HG03025 (cell line): Measurements from ENCODE around the gene CTNS.
"Not testable (repeated sequence)": the region's sequence is repeated elsewhere in the genome, so short reads cannot be mapped to it uniquely, and the experiment has no call there.

Experiments used
- ATAC-seq: cut with Tn5 transposase; IDR thresholded peaks from one replicate; pipeline ENCODE4 v1.9.1; 2021; ENCODE audit warnings: mild to moderate bottlenecking, moderate library complexity; ENCODE audit not compliant: unreplicated experiment, low FRiP score

Gene CTNS

GRCh38 chr17:3681565-3681964 is 45.0 kb downstream of the CTNS start:
- ATAC-seq: no peak

- no peak for ATAC-seq
Observed at GRCh38 chr17:3682033-3682432, 45.5 kb downstream of the CTNS start.

- no peak for ATAC-seq
Observed at GRCh38 chr17:3683054-3683511, 46.5 kb downstream of the CTNS start.

GRCh38 chr17:3685174-3685573 is 48.6 kb downstream of the CTNS start:
- ATAC-seq: no peak

- ATAC-seq: no peak
Observed at GRCh38 chr17:3688027-3688553, 51.5 kb downstream of the CTNS start.

- ATAC-seq: no peak
Observed at GRCh38 chr17:3688852-3689261, 52.3 kb downstream of the CTNS start.

DNA sequence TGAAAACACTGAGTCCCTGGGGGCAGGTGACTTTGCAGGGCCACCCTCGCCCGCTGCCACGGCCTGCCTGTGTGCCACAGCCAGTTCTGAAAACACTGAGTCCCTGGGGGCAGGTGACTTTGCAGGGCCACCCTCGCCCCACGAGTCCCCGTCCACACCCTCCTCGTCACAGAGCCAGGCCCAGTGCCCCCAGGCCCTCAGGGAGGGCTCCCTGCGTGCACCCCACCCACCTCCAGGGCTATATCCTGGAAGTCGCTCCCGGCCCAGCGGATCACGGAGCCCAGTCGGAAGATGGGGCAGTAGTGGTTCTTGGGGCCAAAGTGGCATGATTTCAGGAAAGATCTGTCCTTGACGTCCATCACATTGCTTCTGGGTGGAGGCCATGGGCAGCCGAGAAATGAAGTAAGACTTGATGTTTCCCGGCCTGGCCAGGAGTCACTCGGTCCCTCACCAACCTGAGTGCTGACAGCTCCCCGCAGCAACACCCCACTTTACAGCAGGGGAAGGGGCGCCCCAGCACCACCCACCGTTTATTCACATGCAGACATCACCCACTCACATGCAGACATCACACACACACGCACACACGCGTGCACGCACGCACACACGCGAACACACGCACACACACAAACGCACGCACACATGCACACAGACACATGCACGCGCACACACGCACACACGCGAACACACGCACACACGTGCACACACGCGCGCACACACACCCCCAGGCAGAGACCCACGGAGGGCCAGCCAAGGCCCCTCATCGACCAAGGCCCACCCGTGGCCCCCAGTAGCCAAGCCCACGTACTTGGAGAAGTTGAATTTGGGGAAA is 52.9 kb downstream of the CTNS start:
- ATAC-seq: no peak

GRCh38 chr17:3690094-3690715 is 53.6 kb downstream of the CTNS start:
- no peak for ATAC-seq

DNA sequence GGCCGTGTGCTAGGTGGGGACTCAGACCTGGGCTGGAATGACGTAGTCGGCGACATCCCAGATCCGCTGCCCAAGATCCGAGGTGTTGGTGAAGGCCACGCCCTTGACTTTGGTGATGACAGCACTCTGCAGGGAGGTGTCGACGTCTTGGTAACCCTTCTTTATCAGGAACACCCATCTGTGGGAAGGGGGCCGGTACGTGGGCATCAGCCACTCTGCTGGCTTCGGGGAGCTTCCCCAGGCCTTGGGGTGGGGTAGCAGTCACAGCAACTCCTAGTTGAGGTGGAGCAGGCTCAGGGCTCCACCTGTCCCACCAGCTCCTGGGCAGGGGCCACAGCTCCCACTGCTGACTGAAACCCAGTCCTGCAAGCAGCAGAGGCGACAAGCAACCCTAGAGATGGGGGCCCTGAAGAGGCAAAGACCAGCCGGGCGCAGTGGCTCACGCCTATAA is 55.1 kb downstream of the CTNS start:
- ATAC-seq: no peak

GRCh38 chr17:3692346-3692745 is 55.8 kb downstream of the CTNS start:
- no peak for ATAC-seq

DNA sequence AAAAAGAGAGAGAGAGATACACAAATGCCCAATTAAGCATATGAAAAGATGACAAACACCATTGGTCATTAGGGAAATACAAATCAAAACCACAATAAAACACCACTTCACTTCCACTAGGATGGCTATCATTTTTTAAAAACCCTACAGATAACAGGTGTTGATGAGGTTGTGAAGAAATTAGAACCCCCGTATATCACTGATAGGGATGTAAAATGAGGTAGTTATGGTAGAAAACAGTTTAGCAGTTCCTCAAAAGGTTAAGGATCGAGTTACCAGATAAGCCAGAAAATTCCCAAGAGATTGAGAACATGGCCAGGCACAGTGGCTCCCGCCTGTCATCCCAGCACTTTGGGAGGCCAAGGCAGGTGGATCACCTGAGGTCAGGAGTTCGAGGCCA is 56.6 kb downstream of the CTNS start:
- no peak for ATAC-seq

DNA sequence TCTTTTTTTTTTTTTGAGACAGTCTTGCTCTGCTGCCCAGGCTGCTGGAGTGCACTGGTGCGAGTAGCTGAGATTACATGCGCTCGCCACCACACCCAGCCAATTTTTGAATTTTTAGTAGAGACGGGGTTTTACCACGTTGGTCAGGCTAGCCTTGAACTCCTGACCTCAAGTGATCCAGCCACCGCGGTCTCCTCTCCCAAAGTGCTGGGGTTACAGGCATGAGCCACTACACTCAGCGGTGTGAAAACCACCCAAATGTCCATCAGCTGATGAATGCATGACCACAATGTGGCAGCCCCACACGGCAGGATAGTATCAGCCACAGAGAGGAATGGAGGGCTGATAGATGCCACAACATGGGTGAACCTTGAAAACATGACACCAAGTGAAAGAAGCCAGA is 57.3 kb downstream of the CTNS start:
- ATAC-seq: no peak

DNA sequence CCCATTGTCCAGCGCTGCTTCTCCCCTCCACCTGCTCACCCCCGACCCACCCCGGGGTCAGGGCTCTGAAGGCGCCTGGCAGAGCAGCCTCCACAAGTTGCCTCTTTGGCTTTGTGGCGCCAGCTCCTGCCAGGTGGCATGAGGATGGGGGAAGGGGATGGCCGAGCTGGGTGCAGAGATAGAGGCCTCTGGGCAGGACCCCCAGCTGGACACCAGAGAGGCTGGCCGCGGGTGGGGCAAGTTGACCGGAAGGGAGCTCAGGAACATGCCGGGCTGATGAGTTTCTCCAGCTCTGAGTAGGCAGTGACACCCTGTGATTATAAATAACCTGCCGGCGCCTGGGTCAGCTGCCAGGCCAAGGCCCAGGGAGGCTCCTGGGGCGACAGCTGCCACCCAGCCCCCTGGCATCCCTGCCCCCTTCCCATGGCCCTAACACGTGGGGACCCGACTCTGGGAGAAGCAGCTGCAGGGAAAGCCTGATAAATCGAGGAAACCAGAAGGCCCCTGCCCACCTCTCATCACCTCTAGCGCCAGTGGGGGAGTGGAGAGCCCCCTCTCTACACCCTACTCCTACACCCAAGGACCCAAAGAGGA is 58.7 kb downstream of the CTNS start:
- ATAC-seq: no peak

- no peak for ATAC-seq
Observed at GRCh38 chr17:3695723-3696411, 59.3 kb downstream of the CTNS start, which contains the start of gene P2RX5. TSS of gene P2RX5 (minus strand) at chr17:3696155. CDS start at chr17:3696005, 150 bp downstream.

GRCh38 chr17:3697103-3697476 is 60.5 kb downstream of the CTNS start:
- no peak for ATAC-seq

- no peak for ATAC-seq
Observed at GRCh38 chr17:3698139-3698538, 61.6 kb downstream of the CTNS start.

DNA sequence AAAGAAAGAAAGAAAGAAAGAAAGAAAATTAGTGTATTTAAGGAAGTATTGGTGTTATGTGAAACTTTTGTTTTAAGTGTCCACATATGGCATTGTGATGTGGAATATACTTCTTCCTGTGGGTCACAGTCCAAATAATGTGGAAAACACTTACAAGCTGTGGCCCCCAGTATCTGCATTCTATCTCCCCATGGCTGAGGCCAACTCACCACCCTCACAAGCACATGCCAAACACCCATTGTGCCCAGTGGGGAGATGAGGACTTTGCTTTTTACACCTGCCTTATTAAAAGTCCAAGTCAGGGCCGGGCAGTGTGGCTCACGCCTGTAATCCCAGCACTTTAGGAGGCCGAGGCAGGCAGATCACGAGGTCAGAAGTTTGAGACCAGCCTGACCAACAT is 63.4 kb downstream of the CTNS start:
- ATAC-seq: no peak

DNA sequence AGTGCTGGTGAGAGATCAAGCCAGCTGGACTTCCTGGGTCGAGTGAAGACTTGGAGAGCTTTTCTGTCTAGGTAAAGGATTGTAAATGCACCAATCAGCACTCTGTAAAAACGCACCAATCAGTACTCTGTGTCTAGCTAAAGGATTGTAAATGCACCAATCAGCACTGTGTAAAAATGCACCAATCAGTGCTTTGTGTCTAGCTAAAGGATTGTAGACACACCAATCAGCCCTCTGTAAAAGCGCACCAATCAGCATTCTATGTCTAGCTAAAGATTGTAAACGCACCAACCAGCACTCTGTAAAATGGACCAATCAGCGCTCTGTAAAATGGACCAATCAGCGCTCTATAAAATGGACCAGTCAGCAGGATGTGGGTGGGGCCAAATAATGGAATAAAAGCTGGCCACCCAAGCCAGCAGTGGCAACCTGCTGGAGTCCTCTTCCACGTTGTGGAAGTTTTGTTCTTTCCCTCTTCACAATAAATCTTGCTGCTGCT is 65.5 kb downstream of the CTNS start:
- ATAC-seq: not testable (repeated sequence)

DNA sequence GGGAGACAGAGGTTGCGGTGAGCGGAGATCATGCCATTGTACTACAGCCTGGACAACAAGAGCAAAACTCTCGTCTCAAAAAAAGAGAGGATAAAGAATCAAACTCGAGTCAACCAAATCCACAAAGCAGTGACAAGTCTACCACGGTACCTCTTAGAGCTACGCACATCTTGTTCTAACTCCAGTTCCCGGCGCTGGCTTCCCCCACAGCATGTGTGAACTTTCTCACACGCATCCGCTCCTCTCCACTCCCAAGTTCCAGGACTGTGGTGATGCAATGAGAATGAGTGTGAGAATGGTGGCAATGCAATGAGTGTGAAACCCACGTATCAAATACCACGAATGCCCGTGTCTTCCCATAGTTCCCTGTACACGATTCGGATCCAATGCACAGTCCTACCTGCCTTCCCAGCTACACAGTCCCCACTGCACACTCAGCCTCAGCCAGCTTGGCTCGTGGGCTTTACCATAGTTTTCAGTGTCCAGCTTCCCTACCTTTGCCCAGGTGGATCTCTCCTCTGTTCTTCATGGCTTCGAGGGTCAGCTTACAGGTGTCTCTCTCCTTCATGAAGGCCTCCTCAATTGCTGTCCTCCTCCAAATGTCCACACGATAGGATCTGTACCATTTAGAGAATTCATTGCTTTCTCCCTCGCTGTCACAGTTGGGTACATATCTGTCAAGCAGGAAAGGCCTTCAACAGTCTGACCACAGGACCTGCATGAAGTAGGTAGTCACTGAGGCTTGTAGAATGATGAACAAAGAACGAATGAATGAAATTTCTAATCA is 68.6 kb downstream of the CTNS start:
- ATAC-seq: no peak

GRCh38 chr17:3705718-3705984 is 69.1 kb downstream of the CTNS start:
- not testable (repeated sequence) for ATAC-seq
